Measurements from ENCODE around the gene COX4I2. TPM values are rescaled to one million over a fixed set of nuclear protein-coding genes. Genes with fewer than 3 reads are reported as not detected.
"Not testable (repeated sequence)": the region's sequence is repeated elsewhere in the genome, so short reads cannot be mapped to it uniquely, and the experiment has no call there.

COX4I2 gene
- total RNA-seq, 1 experiment from 2014 or later: not detected

- POLR2A ChIA-PET: interaction anchor here (0.6 to 3.0 kb wide), 7 partner anchors 12 to 47 kb away, joined by 3 to 23 read pairs (median 4); no protein-coding TSS in a partner anchor
- H3K27me3 ChIP-seq (ENCODE audit: control insufficient read depth, insufficient read depth, low read length): no peaks in the 10 kb centered on the region
- peak overlapping the region; percentile 100 for H3K27ac ChIP-seq (ENCODE audit: low read length)
- in situ Hi-C loops (cut with HindIII; ENCODE audit: low pct_unique_long_range_greater_than_20kb, low sequenced_read_pairs): no loop called here
- H3K9me3 ChIP-seq (ENCODE audit: control insufficient read depth, insufficient read depth, low read depth, low read length): no peaks in the 10 kb centered on the region
- DNase-seq (ENCODE audit: low read depth, low spot score): no peak
- CTCF ChIA-PET: interaction anchor here (0.5 to 7.8 kb wide), 5 partner anchors 11 to 231 kb away, joined by 3 to 298 read pairs (median 6); no protein-coding TSS in a partner anchor
- intact Hi-C loops (cut with micrococcal nuclease; ENCODE audit: unreplicated experiment): no loop called here
- BruUV-seq (replicated peaks): no TSS peak
- H3K4me3 ChIP-seq (ENCODE audit: low read depth in 2 of 2, low read length in 2 of 2): peak overlapping the region; percentile 73 to 88
- peaks cover 73% of the 10 kb centered on the region for H3K4me1 ChIP-seq (ENCODE audit: control insufficient read depth, insufficient read depth, low read length)
- no peak for ATAC-seq
- no peak for TF ChIP-seq REST (IDR thresholded peaks at IDR 0.05; ENCODE audit: insufficient read depth in 1 of 2, low read depth in 2 of 2, low read length in 1 of 2)
- no peak for TF ChIP-seq TCF7L2 (IDR thresholded peaks at IDR 0.05; ENCODE audit: low read depth, low read length)
- TF ChIP-seq POLR2AphosphoS5 (IDR thresholded peaks at IDR 0.05; ENCODE audit: low read depth, low read length): no peak
- no peak for TF ChIP-seq SIN3A (IDR thresholded peaks at IDR 0.05; ENCODE audit: borderline replicate concordance, insufficient read depth, low read depth, low read length)
- TF ChIP-seq CTCF (IDR thresholded peaks at IDR 0.05): no peak
- peaks cover 8% of the 10 kb centered on the region for H3K36me3 ChIP-seq (ENCODE audit: control insufficient read depth, insufficient read depth, low read length)
Observed at GRCh38 chr20:31607640-31608250, 30.0 kb upstream of the COX4I2 start.

- no peaks in the 10 kb centered on the region for H3K27me3 ChIP-seq (ENCODE audit: control insufficient read depth, insufficient read depth, low read length)
- no TSS peak for BruUV-seq (replicated peaks)
- intact Hi-C loops (cut with micrococcal nuclease; ENCODE audit: unreplicated experiment) (no loop called here), in situ Hi-C loops (cut with HindIII; ENCODE audit: low pct_unique_long_range_greater_than_20kb, low sequenced_read_pairs) (no loop called here)
- peak overlapping the region; percentile 100 for H3K27ac ChIP-seq (ENCODE audit: low read length)
- H3K4me3 ChIP-seq (ENCODE audit: low read depth in 2 of 2, low read length in 2 of 2): peak overlapping the region; percentile 73 to 88
- H3K36me3 ChIP-seq (ENCODE audit: control insufficient read depth, insufficient read depth, low read length): peaks cover 8% of the 10 kb centered on the region
- H3K4me1 ChIP-seq (ENCODE audit: control insufficient read depth, insufficient read depth, low read length): peaks cover 69% of the 10 kb centered on the region
- ChIA-PET CTCF (interaction anchor here (0.5 to 7.8 kb wide), 7 partner anchors 11 to 231 kb away, joined by 3 to 298 read pairs (median 6); no protein-coding TSS in a partner anchor), POLR2A (interaction anchor here (0.6 to 3.0 kb wide), 7 partner anchors 12 to 36 kb away, joined by 3 to 23 read pairs (median 4); no protein-coding TSS in a partner anchor)
- TF ChIP-seq POLR2AphosphoS5 (IDR thresholded peaks at IDR 0.05; ENCODE audit: low read depth, low read length) (peak; percentile 73), SIN3A (IDR thresholded peaks at IDR 0.05; ENCODE audit: borderline replicate concordance, insufficient read depth, low read depth, low read length) (peak; percentile 98; the same call in 1 of the 2 replicates), CTCF (IDR thresholded peaks at IDR 0.05) (no peak), TCF7L2 (IDR thresholded peaks at IDR 0.05; ENCODE audit: low read depth, low read length) (peak; percentile 98)
- DNase-seq (ENCODE audit: low read depth, low spot score) (no peak), ATAC-seq (peak; percentile 44)
- H3K9me3 ChIP-seq (ENCODE audit: control insufficient read depth, insufficient read depth, low read depth, low read length): no peaks in the 10 kb centered on the region
Observed at GRCh38 chr20:31608251-31608945, 29.3 kb upstream of the COX4I2 start.

- DNase-seq (ENCODE audit: low read depth, low spot score); H3K36me3 ChIP-seq (ENCODE audit: control insufficient read depth, insufficient read depth, low read length); H3K9me3 ChIP-seq (ENCODE audit: control insufficient read depth, insufficient read depth, low read depth, low read length); in situ Hi-C loops (cut with HindIII; ENCODE audit: low pct_unique_long_range_greater_than_20kb, low sequenced_read_pairs); H3K27me3 ChIP-seq (ENCODE audit: control insufficient read depth, insufficient read depth, low read length); ATAC-seq; H3K4me3 ChIP-seq (ENCODE audit: low read depth in 2 of 2, low read length in 2 of 2); BruUV-seq (replicated peaks): not testable (repeated sequence)
- Histone ChIP-seq H3K27ac (ENCODE audit: low read length) (peak overlapping the region; percentile 100), H3K4me1 (ENCODE audit: control insufficient read depth, insufficient read depth, low read length) (peaks cover 55% of the 10 kb centered on the region)
- ChIA-PET POLR2A (interaction anchor here (0.7 to 1.7 kb wide), 5 partner anchors 24 to 110 kb away, joined by 3 to 9 read pairs (median 6); no protein-coding TSS in a partner anchor), CTCF (interaction anchor here (0.7 to 7.8 kb wide), 19 partner anchors 8 to 111 kb away, joined by 3 to 298 read pairs (median 9); partner anchors contain the start of genes HM13 and ID1)
- intact Hi-C loops (cut with micrococcal nuclease; ENCODE audit: unreplicated experiment): loop anchor here (1.0 kb wide), 1 partner anchor 42 kb away; no protein-coding TSS in a partner anchor
Observed at GRCh38 chr20:31612271-31612640, 25.5 kb upstream of the COX4I2 start.

Measured in Panc1 (cell line).